ENCODE data around the gene FPR1.

DNA sequence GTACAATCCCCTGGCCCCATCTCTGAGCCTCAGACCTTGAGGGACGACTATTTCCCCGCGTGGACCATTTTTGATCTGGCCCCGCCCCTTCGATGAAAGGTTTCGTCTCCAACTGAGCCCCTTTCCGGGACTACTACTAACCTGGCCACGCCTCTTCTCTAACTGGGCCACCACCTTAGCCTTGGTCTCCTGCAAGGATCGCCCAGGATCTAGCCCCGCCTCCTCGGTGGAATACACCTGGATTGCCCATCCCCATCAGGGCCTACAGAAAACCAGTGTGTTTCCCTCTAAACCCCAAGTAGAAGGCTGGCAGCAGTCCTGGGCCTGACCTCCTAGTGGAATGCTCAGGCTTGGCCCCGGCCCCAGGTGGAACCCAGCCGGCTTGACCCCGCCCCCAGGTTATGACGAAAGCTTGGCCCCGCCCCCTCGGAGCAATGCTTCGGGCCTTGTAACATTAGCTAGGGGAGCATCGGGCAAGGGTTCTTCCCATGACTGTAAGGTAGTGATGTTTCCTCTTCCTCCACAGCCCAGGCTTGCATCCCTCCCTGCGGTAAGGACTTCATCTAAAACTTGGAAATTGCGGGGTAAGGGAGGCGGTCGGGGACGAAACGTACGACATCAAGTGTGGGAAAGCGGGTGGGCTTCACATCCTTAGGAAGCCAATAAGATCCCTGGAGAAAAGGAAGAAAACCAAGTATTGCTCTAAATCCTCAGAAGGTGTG, 49.4 kb downstream of the FPR1 start:
- TF ChIP-seq CTCF (IDR thresholded peaks at IDR 0.05) (no peak), POLR2A (IDR thresholded peaks at IDR 0.05) (no peak), POLR2AphosphoS5 (IDR thresholded peaks at IDR 0.05) (no peak)

All from breast epithelium (tissue), 3 donors.